SK-N-SH (cell line): ENCODE measurements around the gene BMX. TPM values are rescaled to one million over a fixed set of nuclear protein-coding genes. Genes with fewer than 3 reads are reported as not detected.

ENCODE experiments used
- CTCF ChIA-PET: fragments of 300-600, 350-600 bp; formaldehyde crosslinking; extraction: SDS; loops from one replicate; lab custom pipeline; 2021; lab: Yijun Ruan, JAX
- POLR2A ChIA-PET: fragments of 350-600 bp; sonication (Branson Sonifier 250); formaldehyde crosslinking; extraction: SDS; loops from one replicate; lab custom pipeline; 2020; ENCODE audit warnings: antibody characterized with exemption, inconsistent platforms; lab: Yijun Ruan, JAX
- DNase-seq: peaks from one replicate; pipeline ENCODE4 v3.0.0; 2012
- H2AFZ ChIP-seq: fragments of 200-600 bp; sonication (generic); 2 replicates; pipeline ENCODE4 v1.8.1; 2016; ENCODE audit warnings: antibody characterized with exemption, mild to moderate bottlenecking, low read depth
- H3F3A ChIP-seq: fragments of 200-600 bp; sonication (generic); replicated peaks from 2 replicates; pipeline ENCODE3; 2016; ENCODE audit warnings: antibody characterized with exemption, mild to moderate bottlenecking; ENCODE audit not compliant: insufficient read depth
- H3K27ac ChIP-seq, 2 experiments: fragments of 200-500 bp in 1 of 2; fragments of 200-600 bp in 1 of 2; sonication (Bioruptor generic) in 1 of 2; sonication (generic), shearing (Covaris generic) in 1 of 2; 2 replicates each; pipeline versions ENCODE4 v1.5.1 to v1.6.1; 2014 to 2016; ENCODE audit warnings: low read depth in 2 of 2, inconsistent platforms in 1 of 2, low read length in 1 of 2, mild to moderate bottlenecking in 1 of 2, mixed read lengths in 1 of 2
- H3K27me3 ChIP-seq: fragments of 200-600 bp; sonication (generic), shearing (Covaris generic); 2 replicates; pipeline ENCODE4 v1.6.1; 2016; ENCODE audit warnings: mixed run types; ENCODE audit not compliant: insufficient read depth
- H3K36me3 ChIP-seq, 2 experiments: fragments of 200-500 bp in 1 of 2; fragments of 200-600 bp in 1 of 2; sonication (Bioruptor generic) in 1 of 2; sonication (generic) in 1 of 2; replicated peaks in 1 of 2; 2 replicates each; pipeline versions ENCODE3 to v1.5.1; 2014 to 2016; ENCODE audit warnings: low read length in 1 of 2, mild to moderate bottlenecking in 1 of 2; ENCODE audit not compliant: insufficient read depth in 2 of 2, control insufficient read depth in 1 of 2
- H3K4me1 ChIP-seq, 2 experiments: fragments of 200-500 bp in 1 of 2; fragments of 200-600 bp in 1 of 2; sonication (Bioruptor generic) in 1 of 2; sonication (generic), shearing (Covaris generic) in 1 of 2; 2 replicates each; pipeline versions ENCODE4 v1.5.1 to v1.6.1; 2014 to 2016; ENCODE audit warnings: low read depth in 1 of 2, low read length in 1 of 2, mixed run types in 1 of 2; ENCODE audit not compliant: insufficient read depth in 2 of 2, control insufficient read depth in 1 of 2
- H3K4me2 ChIP-seq: fragments of 200-600 bp; sonication (generic), shearing (Covaris generic); 2 replicates; pipeline ENCODE4 v1.6.1; 2017; ENCODE audit warnings: mixed run types
- H3K4me3 ChIP-seq, 2 experiments: fragments of 200-500 bp in 1 of 2; fragments of 200-600 bp in 1 of 2; sonication (Bioruptor generic) in 1 of 2; sonication (generic), shearing (Covaris generic) in 1 of 2; 2 replicates each; pipeline versions ENCODE4 v1.5.1 to v1.8.1; 2014 to 2016; ENCODE audit warnings: low read depth in 2 of 2, inconsistent platforms in 1 of 2, low read length in 1 of 2, mild to moderate bottlenecking in 1 of 2, mixed read lengths in 1 of 2, moderate library complexity in 1 of 2
- H3K79me2 ChIP-seq: fragments of 200-600 bp; sonication (generic); 2 replicates; pipeline ENCODE4 v1.8.1; 2017; ENCODE audit warnings: mild to moderate bottlenecking; ENCODE audit not compliant: insufficient read depth
- H3K9ac ChIP-seq: fragments of 200-600 bp; sonication (generic); 2 replicates; pipeline ENCODE4 v1.6.1; 2017; ENCODE audit warnings: mixed run types
- H3K9me2 ChIP-seq: fragments of 200-600 bp; sonication (generic); 2 replicates; pipeline ENCODE4 v1.6.1; 2017; ENCODE audit warnings: mixed run types
- H3K9me3 ChIP-seq: fragments of 200-600 bp; sonication (generic); 2 replicates; pipeline ENCODE4 v1.6.1; 2017; ENCODE audit warnings: mixed run types, mild to moderate bottlenecking, moderate library complexity
- H4K20me1 ChIP-seq: fragments of 200-600 bp; sonication (generic); 2 replicates; pipeline ENCODE4 v1.6.1; 2017; ENCODE audit warnings: mild to moderate bottlenecking, mixed run types; ENCODE audit not compliant: insufficient read depth
- CHD2 ChIP-seq: fragments of 150-350 bp; IDR thresholded peaks from 2 replicates; pipeline ENCODE4 v1.6.1; 2018; ENCODE audit warnings: low read length; ENCODE audit not compliant: partially characterized antibody
- FOSL2 ChIP-seq: IDR thresholded peaks from 2 replicates; pipeline ENCODE4 v1.4.0; 2012; ENCODE audit warnings: low read depth, mild to moderate bottlenecking, moderate library complexity, borderline replicate concordance
- GABPA ChIP-seq: IDR thresholded peaks from 2 replicates; pipeline ENCODE4 v1.4.0; 2012; ENCODE audit warnings: low read depth, mild to moderate bottlenecking
- NFIC ChIP-seq: IDR thresholded peaks from 2 replicates; pipeline ENCODE4 v1.4.0; 2012; ENCODE audit warnings: borderline replicate concordance
- NRF1 ChIP-seq: IDR thresholded peaks from 2 replicates; pipeline ENCODE4 v1.6.1; 2012; ENCODE audit warnings: low read depth, mild to moderate bottlenecking, low read length
- RCOR1 ChIP-seq: fragments of 150-350 bp; IDR thresholded peaks from 2 replicates; pipeline ENCODE4 v1.6.1; 2017; ENCODE audit warnings: antibody characterized with exemption, low read length
- TAF1 ChIP-seq: IDR thresholded peaks from 2 replicates; pipeline ENCODE4 v1.6.1; 2012; ENCODE audit warnings: low read depth, mild to moderate bottlenecking, low read length, moderate library complexity, borderline replicate concordance
- YY1 ChIP-seq: IDR thresholded peaks from 2 replicates; pipeline ENCODE4 v1.4.0; 2012; ENCODE audit warnings: low read depth, mild to moderate bottlenecking
- WGBS: methylation state at CpG from one replicate; pipeline ENCODE4 v1.1.6; 2017; ENCODE audit warnings: low lambda C conversion rate; 5-methylcytosine and 5-hydroxymethylcytosine counted together
- polyA plus RNA-seq, 3 experiments: library from polyadenylated mRNA; depleted of rRNA; stranded (reverse); fragments of >200 nt; gene quantifications; 2 replicates each; pipeline ENCODE4 v1.2.3, GENCODE V29; 2012
- TF ChIP-seq, protein P1 (sequence below): IDR thresholded peaks from 2 replicates; pipeline ENCODE4 v1.4.0; 2012; ENCODE audit warnings: low read depth, borderline replicate concordance

The BMX gene
- polyA plus RNA-seq, 1 of the 3 experiments (the other 2 are of a cell fraction) = not detected

DNA sequence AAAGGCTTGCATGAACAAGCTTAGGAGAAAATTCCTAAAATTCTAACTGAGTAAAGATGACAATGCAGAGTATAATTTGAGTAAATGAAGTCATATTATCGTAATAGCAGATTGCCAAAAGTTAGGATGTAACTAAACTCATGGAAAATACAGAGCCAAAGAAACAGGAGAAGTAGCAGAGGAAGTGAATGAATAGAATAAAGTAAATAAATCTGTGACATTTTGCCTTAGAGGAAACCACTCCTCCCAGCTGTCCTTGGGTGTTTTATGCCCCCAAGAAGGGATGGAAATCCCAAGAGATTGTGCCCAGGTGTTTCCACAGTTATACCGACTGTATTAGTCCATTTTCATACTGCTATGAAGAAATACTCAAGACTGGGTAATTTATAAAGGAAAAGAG is 1.9 kb upstream of the BMX start:
- POLR2A ChIA-PET = no interaction called here
- WGBS = 36% methylated on average over 2 of the region's 2 CpGs
- H3K4me2 ChIP-seq = no peak overlapping the region

DNA sequence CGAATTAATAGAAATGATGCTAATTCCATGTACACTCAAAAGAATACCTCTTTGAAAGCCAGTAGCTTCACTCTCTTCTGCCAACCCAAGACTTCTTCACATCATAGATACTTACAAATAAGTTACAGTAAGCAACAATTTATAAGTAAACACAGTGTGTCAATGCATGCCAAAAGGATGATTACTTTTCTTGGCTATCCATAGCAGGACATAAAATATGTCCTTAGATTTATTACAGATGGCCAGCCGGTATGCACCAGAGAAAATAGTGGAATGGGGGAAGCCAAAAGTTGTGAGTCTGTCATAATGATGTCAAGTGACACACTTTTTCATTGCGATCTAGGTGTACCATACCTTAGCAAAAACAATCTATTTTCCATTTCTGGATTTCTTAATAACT is 631 bp upstream of the BMX start:
- no peak overlapping the region for H3K4me3 ChIP-seq
- CTCF ChIA-PET = interaction anchor here (1.6 kb wide), 1 partner anchor 41 kb away, joined by 3 read pairs; no protein-coding TSS in a partner anchor
- no peaks in the 10 kb centered on the region for H3K9me2 ChIP-seq
- H3K27me3 ChIP-seq = peaks cover 36% of the 10 kb centered on the region; the same call in 1 of the 2 replicates
- H3K79me2 ChIP-seq = no peaks in the 10 kb centered on the region
- 46% methylated on average over 3 of the region's 3 CpGs for WGBS
- DNase-seq = no peak
- H3F3A ChIP-seq = no peaks in the 10 kb centered on the region
- H3K9ac ChIP-seq = no peak overlapping the region
- H3K27ac ChIP-seq = no peak overlapping the region
- no peaks in the 10 kb centered on the region for H4K20me1 ChIP-seq
- H3K4me1 ChIP-seq = no peaks in the 10 kb centered on the region
- H3K4me2 ChIP-seq = no peak overlapping the region
- TF ChIP-seq FOSL2 (no peak), TAF1 (no peak), GABPA (no peak), YY1 (no peak), CHD2 (no peak), NRF1 (no peak)
- TF ChIP-seq, all 33 proteins: peak for 0
- H3K36me3 ChIP-seq = no peaks in the 10 kb centered on the region
- POLR2A ChIA-PET = no interaction called here
- H2AFZ ChIP-seq = no peak overlapping the region
- H3K9me3 ChIP-seq = no peaks in the 10 kb centered on the region

More for the DNA sequence above, 1.9 kb upstream of the BMX start:
- Histone ChIP-seq H4K20me1 (no peaks in the 10 kb centered on the region), H3K4me1 (no peaks in the 10 kb centered on the region; a peak in 1 of 4 replicates), H3K9me2 (no peaks in the 10 kb centered on the region), H3K36me3 (no peaks in the 10 kb centered on the region), H3K79me2 (no peaks in the 10 kb centered on the region), H3K27me3 (peaks cover 36% of the 10 kb centered on the region; the same call in 1 of the 2 replicates), H3K9ac (no peak overlapping the region), H3F3A (no peaks in the 10 kb centered on the region), H3K27ac (no peak overlapping the region), H2AFZ (no peak overlapping the region), H3K4me3 (no peak overlapping the region), H3K9me3 (no peaks in the 10 kb centered on the region)
- TF ChIP-seq NRF1 (no peak), YY1 (no peak)
- TF ChIP-seq, protein P1, sequence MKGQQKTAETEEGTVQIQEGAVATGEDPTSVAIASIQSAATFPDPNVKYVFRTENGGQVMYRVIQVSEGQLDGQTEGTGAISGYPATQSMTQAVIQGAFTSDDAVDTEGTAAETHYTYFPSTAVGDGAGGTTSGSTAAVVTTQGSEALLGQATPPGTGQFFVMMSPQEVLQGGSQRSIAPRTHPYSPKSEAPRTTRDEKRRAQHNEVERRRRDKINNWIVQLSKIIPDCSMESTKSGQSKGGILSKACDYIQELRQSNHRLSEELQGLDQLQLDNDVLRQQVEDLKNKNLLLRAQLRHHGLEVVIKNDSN = no peak
- no peak for DNase-seq
- CTCF ChIA-PET = interaction anchor here (0.6 to 1.5 kb wide), 8 partner anchors 8 to 251 kb away, joined by 3 to 6 read pairs (median 3); no protein-coding TSS in a partner anchor

DNA sequence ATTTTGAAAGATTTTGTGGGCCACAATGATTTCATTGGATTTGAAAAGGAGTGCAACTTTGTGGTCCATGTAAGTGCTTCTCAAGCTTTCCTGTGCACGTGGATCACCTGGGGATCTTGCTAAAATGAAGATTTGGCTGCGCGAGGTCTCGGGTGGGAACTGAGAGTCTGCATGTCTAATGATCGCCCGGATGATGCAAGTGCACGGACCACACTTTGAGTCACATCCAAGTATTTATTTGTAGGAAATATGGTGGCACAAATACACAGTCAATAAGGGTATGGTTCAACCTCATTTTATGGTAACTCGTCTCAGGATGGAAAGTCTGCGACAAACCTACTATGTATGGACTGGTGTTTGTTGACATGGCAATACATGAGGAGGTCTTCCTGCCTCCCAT is 899 bp downstream of the BMX start:
- no peak overlapping the region for H3K4me3 ChIP-seq
- no peaks in the 10 kb centered on the region for H3K79me2 ChIP-seq
- H3K9me2 ChIP-seq = no peaks in the 10 kb centered on the region
- TF ChIP-seq NRF1 = no peak
- no peak for TF ChIP-seq RCOR1
- TF ChIP-seq NFIC = no peak
- H3K9me3 ChIP-seq = no peaks in the 10 kb centered on the region
- no peak overlapping the region for H3K4me2 ChIP-seq
- no peaks in the 10 kb centered on the region for H3K36me3 ChIP-seq
- WGBS = 48% methylated on average over 9 of the region's 9 CpGs
- H3K9ac ChIP-seq = no peak overlapping the region
- H3F3A ChIP-seq = no peaks in the 10 kb centered on the region
- H3K4me1 ChIP-seq = no peaks in the 10 kb centered on the region
- ChIA-PET CTCF (no interaction called here), POLR2A (no interaction called here)
- peaks cover 39% of the 10 kb centered on the region; the same call in 1 of the 2 replicates for H3K27me3 ChIP-seq
- H4K20me1 ChIP-seq = no peaks in the 10 kb centered on the region
- no peak overlapping the region for H3K27ac ChIP-seq
- H2AFZ ChIP-seq = no peak overlapping the region
- no peak for DNase-seq
